Peyer's patch (tissue), 4 donors: ENCODE results near the gene TTC34. TPM values are rescaled to one million over a fixed set of nuclear protein-coding genes. Genes with fewer than 3 reads are reported as not detected.

Experiments used
- DNase-seq, 3 donors: peaks; one replicate each; pipeline ENCODE4 v3.0.0-alpha.2; 2017 to 2019
- H3K27ac ChIP-seq, 4 donors: fragments of 200-600 bp; sonication (generic); one replicate each; pipeline ENCODE4 v1.5.1; 2016 to 2019
- H3K27me3 ChIP-seq, 2 donors: fragments of 200-600 bp; sonication (generic); one replicate each; pipeline ENCODE4 v1.5.1; 2019
- H3K36me3 ChIP-seq, 3 donors: fragments of 200-600 bp; sonication (generic); one replicate each; pipeline ENCODE4 v1.5.1; 2016 to 2019
- H3K4me1 ChIP-seq, 4 donors: fragments of 200-600 bp; sonication (generic); one replicate each; pipeline ENCODE4 v1.5.1; 2016 to 2019
- H3K4me3 ChIP-seq, 4 donors: fragments of 200-600 bp; sonication (generic); 1 replicate in 3 of 4; 2 replicates in 1 of 4; pipeline ENCODE4 v1.5.1; 2016 to 2019; ENCODE audit warnings: mild to moderate bottlenecking in 1 of 4
- H3K9me3 ChIP-seq, 4 donors: fragments of 200-600 bp; sonication (generic); one replicate each; pipeline ENCODE4 v1.5.1; 2016 to 2019; ENCODE audit warnings: mild to moderate bottlenecking in 1 of 4
- POLR2A ChIP-seq, 2 donors: fragments of 450-650 bp; IDR thresholded peaks; one replicate each; pipeline ENCODE4 v1.5.1; 2017; ENCODE audit warnings: antibody characterized with exemption in 2 of 2, mild to moderate bottlenecking in 2 of 2, moderate library complexity in 2 of 2
- total RNA-seq, 4 donors: library from RNA; depleted of rRNA; stranded (reverse); fragments of >200 nt; gene quantifications; one replicate each; pipeline ENCODE4 v1.1.0, GENCODE V29; 2016
- TF ChIP-seq, protein P1 (sequence below), 6 experiments: fragments of 450-650 bp in 4 of 6; fragments of 200-600 bp in 2 of 6; sonication (generic) in 1 of 6; IDR thresholded peaks; one replicate each; pipeline ENCODE4 v1.5.1; 2017 to 2019; ENCODE audit warnings: antibody characterized with exemption in 6 of 6, mild to moderate bottlenecking in 3 of 6, moderate library complexity in 1 of 6

TTC34 gene
- total RNA-seq, 4 donors from 2014 or later: 0.53 to 2.4 (median 1.5) TPM

DNA sequence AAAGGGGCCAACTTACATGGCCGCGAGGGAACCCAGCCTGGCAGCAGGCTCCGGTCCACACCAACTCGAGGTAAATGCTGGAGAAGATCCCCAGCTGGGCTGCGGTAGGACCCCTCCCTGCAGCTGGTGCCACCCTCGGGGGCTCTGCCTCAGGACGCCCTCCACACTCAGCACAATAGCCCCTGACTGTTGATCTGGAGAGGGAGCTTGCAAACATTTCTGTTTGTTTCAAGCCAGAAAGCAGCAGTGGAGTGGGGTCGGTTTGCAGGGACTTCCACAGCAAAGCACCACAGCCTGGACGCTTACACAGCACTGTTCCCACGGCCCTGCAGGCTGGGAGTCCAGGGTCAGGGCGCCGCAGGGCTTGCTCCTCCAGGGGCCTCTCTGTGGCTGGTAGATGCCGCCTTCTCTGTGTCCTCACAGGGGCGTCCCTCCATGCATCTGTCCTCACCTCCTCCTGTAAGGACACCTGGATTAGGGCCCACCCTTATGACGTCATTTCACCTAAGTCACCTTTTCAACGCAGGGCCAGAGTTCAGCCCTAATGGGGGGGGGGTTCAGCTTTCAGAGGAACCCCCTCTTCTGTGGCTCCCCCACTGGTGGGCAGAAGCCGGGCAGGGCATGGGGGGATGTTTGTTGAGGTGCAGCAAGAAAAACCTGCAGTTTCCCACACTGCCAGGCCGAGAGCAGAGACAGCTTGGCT is 24.1 kb upstream of the TTC34 start:
- H3K36me3 ChIP-seq: no peaks in the 10 kb centered on the region
- peaks cover 0 to 3% (median 0%) of the 10 kb centered on the region in 4 donors for H3K9me3 ChIP-seq
- no peak for TF ChIP-seq POLR2A (IDR thresholded peaks at IDR 0.05)
- H3K4me1 ChIP-seq: no peaks in the 10 kb centered on the region
- H3K4me3 ChIP-seq: no peak overlapping the region
- H3K27ac ChIP-seq: no peak overlapping the region
- H3K27me3 ChIP-seq: no peaks in the 10 kb centered on the region
- DNase-seq: no peak

DNA sequence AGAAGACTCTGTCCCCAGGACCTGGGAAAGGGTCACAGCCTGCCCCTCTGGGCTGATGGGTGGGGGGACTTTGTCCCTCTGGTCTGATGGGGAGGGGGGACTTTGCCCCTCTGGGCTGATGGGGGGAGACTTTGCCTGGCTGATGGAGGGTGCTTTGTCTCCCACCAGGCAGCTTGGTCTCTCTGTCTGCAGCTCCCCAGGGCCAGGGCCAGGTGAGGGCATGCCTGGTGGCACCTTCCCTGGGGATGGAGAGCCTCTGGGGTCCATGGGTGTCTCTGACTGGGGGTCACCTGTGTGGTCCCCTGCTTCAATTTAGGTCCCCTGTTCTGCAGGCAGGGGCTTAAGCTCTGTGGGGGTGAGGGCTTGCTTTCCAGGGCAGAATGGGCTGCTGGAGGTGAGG is 23.5 kb upstream of the TTC34 start:
- no peak overlapping the region for H3K4me3 ChIP-seq
- H3K4me1 ChIP-seq: no peaks in the 10 kb centered on the region
- H3K36me3 ChIP-seq: no peaks in the 10 kb centered on the region
- no peak for DNase-seq
- no peaks in the 10 kb centered on the region for H3K27me3 ChIP-seq
- no peak overlapping the region for H3K27ac ChIP-seq
- H3K9me3 ChIP-seq: peaks cover 0 to 3% (median 0%) of the 10 kb centered on the region in 4 donors
- TF ChIP-seq, protein P1, sequence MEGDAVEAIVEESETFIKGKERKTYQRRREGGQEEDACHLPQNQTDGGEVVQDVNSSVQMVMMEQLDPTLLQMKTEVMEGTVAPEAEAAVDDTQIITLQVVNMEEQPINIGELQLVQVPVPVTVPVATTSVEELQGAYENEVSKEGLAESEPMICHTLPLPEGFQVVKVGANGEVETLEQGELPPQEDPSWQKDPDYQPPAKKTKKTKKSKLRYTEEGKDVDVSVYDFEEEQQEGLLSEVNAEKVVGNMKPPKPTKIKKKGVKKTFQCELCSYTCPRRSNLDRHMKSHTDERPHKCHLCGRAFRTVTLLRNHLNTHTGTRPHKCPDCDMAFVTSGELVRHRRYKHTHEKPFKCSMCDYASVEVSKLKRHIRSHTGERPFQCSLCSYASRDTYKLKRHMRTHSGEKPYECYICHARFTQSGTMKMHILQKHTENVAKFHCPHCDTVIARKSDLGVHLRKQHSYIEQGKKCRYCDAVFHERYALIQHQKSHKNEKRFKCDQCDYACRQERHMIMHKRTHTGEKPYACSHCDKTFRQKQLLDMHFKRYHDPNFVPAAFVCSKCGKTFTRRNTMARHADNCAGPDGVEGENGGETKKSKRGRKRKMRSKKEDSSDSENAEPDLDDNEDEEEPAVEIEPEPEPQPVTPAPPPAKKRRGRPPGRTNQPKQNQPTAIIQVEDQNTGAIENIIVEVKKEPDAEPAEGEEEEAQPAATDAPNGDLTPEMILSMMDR (IDR thresholded peaks at IDR 0.05): no peak
- TF ChIP-seq POLR2A (IDR thresholded peaks at IDR 0.05): no peak

DNA sequence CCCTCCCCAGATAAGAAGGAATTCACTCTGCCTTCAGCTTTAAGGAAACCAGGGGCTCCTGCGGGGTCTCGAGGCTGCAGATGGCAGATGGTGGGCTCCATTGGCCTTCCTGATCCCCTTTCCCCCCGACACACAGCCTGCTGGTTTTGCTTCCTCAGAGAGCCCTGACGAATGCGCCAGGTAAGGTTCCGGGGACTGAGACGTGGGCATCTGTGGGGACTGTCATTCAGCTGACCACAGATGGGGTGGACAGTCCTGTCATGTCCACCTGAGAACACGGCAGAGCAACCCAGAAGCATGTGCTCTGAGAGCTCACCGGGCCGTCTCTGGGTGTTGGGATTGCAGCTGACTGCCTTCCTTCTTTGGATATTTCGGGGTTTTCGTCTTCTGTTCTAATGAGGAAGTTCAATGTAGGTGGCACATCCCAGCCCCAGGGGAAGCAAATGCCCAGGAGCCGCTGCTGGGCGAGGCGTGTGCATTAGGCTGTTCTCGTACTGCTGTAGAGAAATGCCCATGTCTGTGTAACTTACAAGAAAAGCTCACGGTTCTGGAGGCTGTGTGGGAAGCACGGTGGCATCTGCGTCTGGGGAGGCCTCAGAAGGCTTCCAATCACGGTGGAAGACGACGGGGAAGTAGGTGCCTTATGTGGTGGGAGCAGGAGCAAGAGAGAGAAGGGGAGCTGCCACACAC is 22.6 kb upstream of the TTC34 start:
- DNase-seq: no peak
- Histone ChIP-seq H3K36me3 (no peaks in the 10 kb centered on the region), H3K4me3 (no peak overlapping the region), H3K27me3 (no peaks in the 10 kb centered on the region), H3K4me1 (no peaks in the 10 kb centered on the region), H3K9me3 (peaks cover 0 to 3% (median 0%) of the 10 kb centered on the region in 4 donors), H3K27ac (no peak overlapping the region)
- TF ChIP-seq, protein P1 (IDR thresholded peaks at IDR 0.05): no peak
- TF ChIP-seq POLR2A (IDR thresholded peaks at IDR 0.05): no peak

DNA sequence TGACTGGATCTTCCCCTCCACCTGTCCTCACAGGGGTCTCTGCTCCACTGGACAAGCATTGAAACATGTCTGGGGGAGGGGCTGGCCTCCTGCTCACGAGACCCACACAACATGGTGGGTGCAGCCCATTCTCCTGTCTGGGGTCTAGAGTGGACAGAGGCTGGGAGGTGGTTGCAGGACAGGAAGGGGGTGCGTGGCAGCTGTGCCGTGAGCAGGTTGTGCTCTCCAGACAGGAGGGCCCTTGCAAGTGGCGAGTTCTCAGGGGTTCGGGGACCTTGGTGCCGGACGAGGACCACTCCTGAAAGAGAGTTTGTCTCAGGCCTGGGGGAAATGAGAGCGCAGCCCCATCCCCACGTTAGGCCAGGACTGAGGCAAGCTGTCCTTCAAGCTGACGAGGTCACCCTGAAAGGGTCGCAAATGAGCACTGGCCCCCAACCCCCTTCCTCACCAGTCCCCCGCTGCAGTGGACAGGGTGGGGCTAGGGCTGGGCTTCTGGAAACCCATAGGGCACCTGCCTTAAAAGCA is 21.2 kb upstream of the TTC34 start:
- Histone ChIP-seq H3K27me3 (no peaks in the 10 kb centered on the region), H3K4me1 (no peaks in the 10 kb centered on the region), H3K36me3 (no peaks in the 10 kb centered on the region), H3K27ac (no peak overlapping the region), H3K4me3 (no peak overlapping the region), H3K9me3 (no peaks in the 10 kb centered on the region)
- DNase-seq: no peak
- TF ChIP-seq, protein P1 (IDR thresholded peaks at IDR 0.05): no peak
- no peak for TF ChIP-seq POLR2A (IDR thresholded peaks at IDR 0.05)

DNA sequence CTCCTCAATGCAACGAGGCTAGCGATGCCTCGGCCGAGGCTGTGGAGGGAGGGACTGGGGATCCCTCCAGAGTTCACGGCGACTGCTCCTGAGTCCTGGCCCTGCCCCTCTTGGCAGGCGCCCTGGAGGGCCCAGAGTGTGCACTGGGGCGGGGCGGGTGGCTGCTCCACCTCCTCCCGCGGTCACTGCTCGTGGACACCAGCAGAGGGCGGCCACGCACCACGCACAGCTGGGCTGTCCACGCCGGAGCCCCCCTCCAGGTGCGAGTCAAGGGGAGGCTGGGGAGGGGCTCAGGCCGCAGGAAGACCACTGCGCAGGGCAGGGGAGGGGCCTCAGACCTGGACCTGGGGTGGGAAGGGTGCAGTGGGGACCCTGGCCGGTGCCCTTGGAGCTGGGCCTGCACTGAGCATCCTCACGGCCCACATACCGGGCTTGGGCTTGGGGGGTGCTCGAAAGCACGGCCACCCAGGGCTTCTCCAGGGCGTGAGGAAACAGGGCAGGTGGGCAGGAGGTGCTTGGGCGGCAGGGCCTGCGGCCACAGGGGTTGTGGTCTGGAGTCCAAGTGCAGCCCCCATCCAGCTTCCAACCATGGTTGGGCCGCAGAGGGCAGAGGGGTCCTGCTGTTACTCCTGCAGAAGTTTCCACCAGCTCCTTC is 20.6 kb upstream of the TTC34 start:
- TF ChIP-seq, protein P1 (IDR thresholded peaks at IDR 0.05): peak in 4 of 6 experiments; percentile 38 to 64 (median 59)
- no peak for TF ChIP-seq POLR2A (IDR thresholded peaks at IDR 0.05)
- peak in 1 of 3 donors; percentile 65 for DNase-seq
- H3K36me3 ChIP-seq: no peaks in the 10 kb centered on the region
- no peak overlapping the region for H3K4me3 ChIP-seq
- no peak overlapping the region for H3K27ac ChIP-seq
- H3K4me1 ChIP-seq: no peaks in the 10 kb centered on the region
- H3K9me3 ChIP-seq: no peaks in the 10 kb centered on the region
- H3K27me3 ChIP-seq: no peaks in the 10 kb centered on the region
